Gastrocnemius medialis (tissue), 4 donors: ENCODE data around the gene ZC3HAV1L. TPM values are rescaled to one million over a fixed set of nuclear protein-coding genes. Genes with fewer than 3 reads are reported as not detected.

ENCODE experiments used
- ATAC-seq, 2 donors: fragments of 150-250 bp; one replicate each; pipeline ENCODE4 v1.9.1; 2016
- DNase-seq, 2 donors: peaks; one replicate each; pipeline ENCODE4 v3.0.0-alpha.2; 2019
- H3K27ac ChIP-seq, 4 donors: fragments of 200-600 bp; sonication (generic); 1 replicate in 1 of 4; 2 replicates in 3 of 4; pipeline ENCODE4 v1.5.1; 2016 to 2018; ENCODE audit warnings: mild to moderate bottlenecking in 2 of 4, moderate library complexity in 1 of 4
- H3K27me3 ChIP-seq, 3 donors: fragments of 200-600 bp; sonication (generic) in 2 of 3; 1 replicate in 1 of 3; 2 replicates in 2 of 3; pipeline versions ENCODE4 v1.5.1 to v1.6.0; 2016 to 2019; ENCODE audit warnings: mild to moderate bottlenecking in 1 of 3, moderate library complexity in 1 of 3
- H3K36me3 ChIP-seq, 2 donors: fragments of 200-600 bp; sonication (generic) in 1 of 2; one replicate each; pipeline ENCODE4 v1.5.1; 2017 to 2018
- H3K4me1 ChIP-seq, 2 donors: fragments of 200-600 bp; sonication (generic) in 1 of 2; one replicate each; pipeline ENCODE4 v1.5.1; 2016 to 2017; ENCODE audit warnings: mild to moderate bottlenecking in 2 of 2
- H3K4me3 ChIP-seq, 4 donors: fragments of 200-600 bp; sonication (generic) in 3 of 4; 1 replicate in 1 of 4; 2 replicates in 3 of 4; pipeline ENCODE4 v1.5.1; 2016 to 2019; ENCODE audit warnings: mild to moderate bottlenecking in 2 of 4
- H3K9me3 ChIP-seq, 3 donors: fragments of 200-600 bp; sonication (generic) in 2 of 3; 1 replicate in 1 of 3; 2 replicates in 2 of 3; pipeline ENCODE4 v1.5.1; 2016 to 2019
- CTCF ChIP-seq, 5 experiments: fragments of 450-650 bp in 3 of 5; fragments of 200-600 bp in 2 of 5; sonication (generic) in 2 of 5; IDR thresholded peaks in 4 of 5; conservative IDR thresholded peaks in 1 of 5; 1 replicate in 4 of 5; 2 replicates in 1 of 5; pipeline ENCODE4 v1.5.1; 2016 to 2019; ENCODE audit warnings: antibody characterized with exemption in 5 of 5, mild to moderate bottlenecking in 3 of 5, moderate library complexity in 3 of 5
- POLR2A ChIP-seq, 2 donors: fragments of 450-650 bp; IDR thresholded peaks; one replicate each; pipeline ENCODE4 v1.6.1; 2017; ENCODE audit warnings: antibody characterized with exemption in 2 of 2, mild to moderate bottlenecking in 2 of 2, moderate library complexity in 2 of 2
- in situ Hi-C, 4 donors: fragments of 200-750 bp; cut with MboI; loops; one replicate each; pipeline versions ENCODE4 v1.15.0 to v1.8.0; 2017; ENCODE audit warnings: low sequenced_read_pairs in 4 of 4
- intact Hi-C: fragments of 100-400 bp; cut with DNase I; formaldehyde crosslinking; loops from one replicate; pipeline ENCODE4 v1.15.1; 2023; ENCODE audit warnings: low total_unique reads
- total RNA-seq, 4 donors: library from RNA; depleted of rRNA; stranded (reverse); fragments of >200 nt; gene quantifications; one replicate each; pipeline versions ENCODE4 v1.1.0 to v1.2.3, GENCODE V29; 2016

Gene ZC3HAV1L
- total RNA-seq, 4 donors from 2014 or later, result 1.1 to 2.2 (median 1.5) TPM

DNA sequence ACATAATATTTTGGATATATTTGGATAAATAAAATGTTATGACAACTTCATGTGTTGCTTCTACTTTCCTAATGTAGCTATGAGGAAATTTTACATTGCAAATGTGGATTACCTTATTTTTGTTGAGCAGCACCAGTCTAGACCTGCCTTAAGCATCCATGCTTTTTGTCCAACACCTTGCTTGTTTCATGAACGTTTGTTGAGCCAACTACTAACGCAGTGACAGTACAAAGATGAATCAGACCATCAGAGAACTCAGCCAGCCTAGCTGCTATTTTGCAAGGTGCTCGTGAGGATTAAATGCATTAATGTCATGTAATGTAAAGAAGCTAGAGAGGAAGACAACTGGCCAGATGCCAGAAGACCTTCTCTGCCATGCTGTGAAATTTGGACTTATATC is 1.1 kb upstream of the ZC3HAV1L start:
- Histone ChIP-seq H3K9me3 (no peaks in the 10 kb centered on the region), H3K27ac (no peak overlapping the region), H3K27me3 (peaks cover 0 to 3% (median 3%) of the 10 kb centered on the region in 3 donors), H3K36me3 (no peaks in the 10 kb centered on the region), H3K4me1 (no peaks in the 10 kb centered on the region), H3K4me3 (no peak overlapping the region)
- no peak for ATAC-seq
- TF ChIP-seq POLR2A (IDR thresholded peaks at IDR 0.05), result no peak
- TF ChIP-seq CTCF (IDR thresholded peaks at IDR 0.05 in 4 of 5, conservative IDR thresholded peaks at IDR 0.05 in 1 of 5), result no peak
- in situ Hi-C loops, result no loop called here
- intact Hi-C loops, result no loop called here
- DNase-seq, result no peak

DNA sequence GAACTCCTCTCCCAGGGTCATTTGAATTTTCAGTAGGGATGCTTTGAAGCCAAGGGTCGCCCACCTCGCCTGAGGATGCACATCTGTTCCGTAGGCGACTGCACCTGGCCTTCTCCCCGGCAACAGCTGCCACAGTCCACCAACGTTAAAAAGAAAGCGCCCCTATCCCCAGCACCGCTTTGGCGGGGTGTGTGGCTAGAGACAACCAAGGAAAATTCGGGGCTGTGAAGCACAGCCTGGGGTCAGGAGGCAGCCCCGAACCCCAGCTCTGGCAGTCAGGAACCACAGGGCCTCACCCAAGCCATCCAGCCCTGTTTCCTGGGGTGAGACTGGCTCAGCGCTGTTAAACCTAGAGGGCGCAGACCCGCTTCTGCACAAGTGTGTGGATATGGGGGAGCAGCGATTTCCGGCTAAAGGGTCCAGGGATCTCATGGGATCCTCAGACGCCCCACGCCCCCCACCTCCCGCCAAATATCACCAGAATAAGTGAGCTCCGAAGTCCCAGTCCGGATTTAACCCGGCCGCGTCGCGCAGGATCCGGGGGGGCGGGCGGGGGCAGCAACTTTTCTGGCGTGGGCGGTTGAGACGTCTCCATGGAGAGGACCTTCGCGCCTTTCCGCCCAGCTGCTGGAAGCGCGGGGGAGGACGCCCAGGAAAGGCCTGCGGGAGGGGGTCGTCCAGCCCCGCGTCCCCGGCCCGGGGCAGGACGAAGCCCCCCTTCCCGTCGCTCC is 822 bp downstream of the ZC3HAV1L start:
- Histone ChIP-seq H3K36me3 (no peaks in the 10 kb centered on the region), H3K27ac (peak overlapping the region in 3 of 4 donors; percentile 50 to 65 (median 57)), H3K4me3 (peak overlapping the region; percentile 55 to 66 (median 61)), H3K4me1 (no peaks in the 10 kb centered on the region), H3K9me3 (no peaks in the 10 kb centered on the region), H3K27me3 (peaks cover 0 to 3% (median 3%) of the 10 kb centered on the region in 3 donors)
- no peak for DNase-seq
- no peak for TF ChIP-seq POLR2A (IDR thresholded peaks at IDR 0.05)
- TF ChIP-seq CTCF (IDR thresholded peaks at IDR 0.05 in 4 of 5, conservative IDR thresholded peaks at IDR 0.05 in 1 of 5), result no peak
- in situ Hi-C loops, result no loop called here
- ATAC-seq, result peak in 1 of 2 donors; percentile 33
- intact Hi-C loops, result no loop called here

DNA sequence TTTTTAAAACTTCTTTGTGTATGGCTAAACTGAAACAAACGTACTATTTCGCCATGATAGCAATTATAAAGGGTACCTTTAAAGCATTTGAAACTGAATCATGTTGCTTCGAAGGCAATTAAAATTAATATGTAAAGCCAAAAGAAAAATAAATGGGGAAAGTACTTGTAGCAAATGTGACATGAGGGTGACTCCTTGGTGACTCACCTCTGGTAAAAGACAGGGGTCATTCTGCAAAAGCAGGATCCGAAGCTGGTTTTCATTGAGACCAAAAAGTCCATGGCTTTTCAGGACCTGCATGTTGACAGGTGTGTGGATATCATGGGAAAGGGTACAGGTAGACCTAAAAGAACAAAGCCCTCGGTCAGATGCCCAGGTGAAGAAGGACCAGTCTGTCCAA is 1.5 kb downstream of the ZC3HAV1L start:
- no peaks in the 10 kb centered on the region for H3K9me3 ChIP-seq
- in situ Hi-C loops, result no loop called here
- intact Hi-C loops, result no loop called here
- ATAC-seq, result no peak
- no peak overlapping the region for H3K4me3 ChIP-seq
- H3K27me3 ChIP-seq, result peaks cover 0 to 3% (median 3%) of the 10 kb centered on the region in 3 donors
- no peak overlapping the region for H3K27ac ChIP-seq
- TF ChIP-seq CTCF (IDR thresholded peaks at IDR 0.05 in 4 of 5, conservative IDR thresholded peaks at IDR 0.05 in 1 of 5), result no peak
- no peak for TF ChIP-seq POLR2A (IDR thresholded peaks at IDR 0.05)
- no peaks in the 10 kb centered on the region for H3K4me1 ChIP-seq
- no peaks in the 10 kb centered on the region for H3K36me3 ChIP-seq
- no peak for DNase-seq

DNA sequence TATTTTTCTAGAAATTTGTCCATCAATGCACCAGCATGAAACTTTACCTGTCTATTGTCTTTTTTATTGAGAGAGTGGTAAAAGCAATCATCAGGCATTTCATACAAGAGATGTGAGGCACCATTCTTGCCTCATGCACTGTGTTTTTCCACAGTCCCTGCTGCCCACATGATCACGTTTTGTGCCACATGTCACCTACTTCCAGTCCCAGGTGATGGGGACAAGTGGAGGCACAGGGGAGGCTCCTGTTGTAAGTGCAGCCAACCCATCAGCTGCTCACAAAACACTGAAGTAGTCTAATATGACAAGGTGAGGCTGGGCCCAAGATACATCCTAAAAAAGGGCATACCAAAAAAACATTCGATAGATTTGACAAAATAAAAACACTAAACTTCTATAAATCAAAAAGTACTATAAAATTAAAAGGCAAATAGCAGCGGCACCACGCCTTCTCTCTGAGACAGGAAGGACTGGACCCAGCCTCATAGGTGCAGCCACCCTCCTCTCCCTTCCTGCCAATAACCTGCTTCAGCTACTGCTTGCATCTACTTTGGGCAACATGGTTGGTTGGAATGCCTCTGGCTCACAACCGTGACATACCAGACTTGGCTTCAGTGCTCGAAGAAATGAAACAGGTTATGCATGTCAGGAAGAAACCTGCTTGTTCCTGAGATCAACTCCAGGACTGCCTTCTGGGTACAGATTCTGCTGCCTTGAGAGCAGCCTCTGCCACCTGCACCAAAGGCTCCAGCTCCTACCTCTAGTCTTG is 2.3 kb downstream of the ZC3HAV1L start:
- Histone ChIP-seq H3K27ac (no peak overlapping the region), H3K4me1 (no peaks in the 10 kb centered on the region), H3K4me3 (no peak overlapping the region), H3K9me3 (no peaks in the 10 kb centered on the region), H3K36me3 (no peaks in the 10 kb centered on the region), H3K27me3 (peaks cover 0 to 3% (median 3%) of the 10 kb centered on the region in 3 donors)
- ATAC-seq (no peak), DNase-seq (no peak)
- intact Hi-C loops, result no loop called here
- in situ Hi-C loops, result no loop called here
- TF ChIP-seq CTCF (IDR thresholded peaks at IDR 0.05 in 4 of 5, conservative IDR thresholded peaks at IDR 0.05 in 1 of 5) (no peak), POLR2A (IDR thresholded peaks at IDR 0.05) (no peak)
